ENCODE measurements around the gene SPAG16.

DNA sequence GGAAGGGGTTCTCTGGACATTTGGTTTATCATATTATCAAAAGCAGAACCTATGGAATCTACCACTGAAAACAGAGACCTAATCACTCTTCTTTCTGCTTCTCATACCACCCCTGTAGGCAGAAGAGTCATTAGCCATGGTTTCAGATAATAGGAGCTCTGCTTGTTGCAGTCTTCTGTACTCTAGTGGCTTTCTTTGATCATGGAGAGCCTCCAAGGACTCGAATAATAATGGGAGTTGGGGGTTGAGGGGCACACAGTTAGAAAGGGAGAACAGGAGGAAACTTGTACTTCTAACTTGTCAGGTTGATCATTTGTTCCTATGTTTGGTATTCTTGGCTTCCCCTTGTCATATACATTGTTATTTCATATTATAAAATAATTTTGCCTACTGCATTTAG is 1074.2 kb downstream of the SPAG16 start:
- TF ChIP-seq POLR2A (IDR thresholded peaks at IDR 0.05; ENCODE audit: extremely low read depth, insufficient read length), result no peak
- TF ChIP-seq CTCF (IDR thresholded peaks at IDR 0.05; ENCODE audit: low read depth, low read length), result no peak

Data from NB4 (cell line).